Thymus (tissue), 11 donors: ENCODE data around the gene CALB2. TPM values are rescaled to one million over a fixed set of nuclear protein-coding genes. Genes with fewer than 3 reads are reported as not detected.

Source experiments
- DNase-seq, 9 donors: peaks; one replicate each; pipeline ENCODE4 v3.0.0-alpha.2; 2013; ENCODE audit warnings: low spot score in 9 of 9, low read depth in 6 of 9, missing footprints in 1 of 9
- H3K27ac ChIP-seq, 2 donors: one replicate each; pipeline ENCODE4 v1.5.1; 2013; ENCODE audit warnings: control low read depth in 1 of 2, low read depth in 1 of 2, low read length in 1 of 2, mild to moderate bottlenecking in 1 of 2, moderate library complexity in 1 of 2
- H3K27me3 ChIP-seq, 2 donors: one replicate each; pipeline ENCODE4 v1.5.1; 2013; ENCODE audit warnings: low read length in 1 of 2; ENCODE audit not compliant: control insufficient read depth in 2 of 2, insufficient read depth in 1 of 2
- H3K36me3 ChIP-seq, 2 donors: one replicate each; pipeline ENCODE4 v1.5.1; 2013; ENCODE audit warnings: low read length in 1 of 2, mild to moderate bottlenecking in 1 of 2, moderate library complexity in 1 of 2; ENCODE audit not compliant: control insufficient read depth in 2 of 2, insufficient read depth in 2 of 2
- H3K4me1 ChIP-seq, 2 donors: one replicate each; pipeline ENCODE4 v1.5.1; 2013; ENCODE audit warnings: low read length in 2 of 2; ENCODE audit not compliant: control insufficient read depth in 2 of 2, insufficient read depth in 2 of 2
- H3K4me3 ChIP-seq, 2 donors: one replicate each; pipeline ENCODE4 v1.5.1; 2013; ENCODE audit warnings: low read length in 2 of 2, control low read depth in 1 of 2, mild to moderate bottlenecking in 1 of 2
- H3K9me3 ChIP-seq, 2 donors: one replicate each; pipeline ENCODE4 v1.5.1; 2013; ENCODE audit warnings: low read length in 1 of 2, mild to moderate bottlenecking in 1 of 2; ENCODE audit not compliant: control insufficient read depth in 2 of 2, insufficient read depth in 1 of 2
- WGBS: extraction: QIAGEN DNeasy Blood & Tissue Kit; methylation state at CpG from one replicate; pipeline ENCODE4 v1.1.7; 2013; 5-methylcytosine and 5-hydroxymethylcytosine counted together
- polyA plus RNA-seq: library from polyadenylated mRNA; stranded (reverse); fragments of 200-250 nt; gene quantifications from one replicate; pipeline ENCODE4 v1.2.3, GENCODE V29; 2013
- total RNA-seq: library from RNA; stranded (reverse); fragments of 120-200 nt; gene quantifications from one replicate; pipeline ENCODE4 v1.2.4, GENCODE V29; 2013
- donor health status: healthy.

CALB2 gene
- total and polyA plus RNA-seq, 2 donors = 0.24 to 0.78 TPM

GRCh38 chr16:71436473-71436872 is 78.0 kb downstream of the CALB2 start:
- no peaks in the 10 kb centered on the region for H3K4me1 ChIP-seq
- H3K27ac ChIP-seq = no peak overlapping the region
- DNase-seq = no peak
- H3K4me3 ChIP-seq = no peak overlapping the region
- 82% methylated on average over 7 of the region's 7 CpGs for WGBS
- H3K27me3 ChIP-seq = peaks cover 0 to 9% of the 10 kb centered on the region in 2 donors
- peaks cover 0 to 3% of the 10 kb centered on the region in 2 donors for H3K9me3 ChIP-seq
- H3K36me3 ChIP-seq = no peaks in the 10 kb centered on the region

- no peaks in the 10 kb centered on the region for H3K4me1 ChIP-seq
- 39% methylated on average over 3 of the region's 3 CpGs for WGBS
- DNase-seq = no peak
These were observed 81.0 kb downstream of the CALB2 start for GRCh38 chr16:71439523-71439922.

More at GRCh38 chr16:71439523-71439922, 81.0 kb downstream of the CALB2 start:
- Histone ChIP-seq H3K27me3 (peaks cover 0 to 13% of the 10 kb centered on the region in 2 donors), H3K36me3 (no peaks in the 10 kb centered on the region), H3K27ac (no peak overlapping the region), H3K4me3 (no peak overlapping the region), H3K9me3 (peaks cover 1 to 19% of the 10 kb centered on the region in 2 donors)

Other genes starting within 250 kb of the CALB2 start
- gene HYDIN, start 128.0 kb upstream of the CALB2 start, total RNA-seq = 0.33 TPM
- 0.46 TPM for gene HYDIN, start 128.0 kb upstream of the CALB2 start, polyA plus RNA-seq
- 24.2 TPM for gene CMTR2, start 69.3 kb upstream of the CALB2 start, total RNA-seq
- gene CMTR2, start 69.3 kb upstream of the CALB2 start, polyA plus RNA-seq = 17.9 TPM
- not detected for gene TLE7, start 83.3 kb downstream of the CALB2 start, total RNA-seq
- gene TLE7, start 83.3 kb downstream of the CALB2 start, polyA plus RNA-seq = not detected
- 5.3 TPM for gene ZNF23, start 103.5 kb downstream of the CALB2 start, total RNA-seq
- gene ZNF23, start 103.5 kb downstream of the CALB2 start, polyA plus RNA-seq = 13.9 TPM
- gene ZNF19, start 130.6 kb downstream of the CALB2 start, total RNA-seq = 2.5 TPM
- 3.2 TPM for gene ZNF19, start 130.6 kb downstream of the CALB2 start, polyA plus RNA-seq
- 0.24 TPM for gene CHST4, start 167.7 kb downstream of the CALB2 start, total RNA-seq
- 0.34 TPM for gene CHST4, start 167.7 kb downstream of the CALB2 start, polyA plus RNA-seq
- gene TAT, start 218.4 kb downstream of the CALB2 start, total RNA-seq = 0.09 TPM
- gene TAT, start 218.4 kb downstream of the CALB2 start, polyA plus RNA-seq = 0.62 TPM